GM19324 (cell line): Measurements from ENCODE around the gene HLA-B.

Source experiments
- ATAC-seq: cut with Tn5 transposase; IDR thresholded peaks from one replicate; pipeline ENCODE4 v1.9.1; 2021; ENCODE audit warnings: mild to moderate bottlenecking, moderate library complexity; ENCODE audit not compliant: unreplicated experiment, low FRiP score

The HLA-B gene

DNA sequence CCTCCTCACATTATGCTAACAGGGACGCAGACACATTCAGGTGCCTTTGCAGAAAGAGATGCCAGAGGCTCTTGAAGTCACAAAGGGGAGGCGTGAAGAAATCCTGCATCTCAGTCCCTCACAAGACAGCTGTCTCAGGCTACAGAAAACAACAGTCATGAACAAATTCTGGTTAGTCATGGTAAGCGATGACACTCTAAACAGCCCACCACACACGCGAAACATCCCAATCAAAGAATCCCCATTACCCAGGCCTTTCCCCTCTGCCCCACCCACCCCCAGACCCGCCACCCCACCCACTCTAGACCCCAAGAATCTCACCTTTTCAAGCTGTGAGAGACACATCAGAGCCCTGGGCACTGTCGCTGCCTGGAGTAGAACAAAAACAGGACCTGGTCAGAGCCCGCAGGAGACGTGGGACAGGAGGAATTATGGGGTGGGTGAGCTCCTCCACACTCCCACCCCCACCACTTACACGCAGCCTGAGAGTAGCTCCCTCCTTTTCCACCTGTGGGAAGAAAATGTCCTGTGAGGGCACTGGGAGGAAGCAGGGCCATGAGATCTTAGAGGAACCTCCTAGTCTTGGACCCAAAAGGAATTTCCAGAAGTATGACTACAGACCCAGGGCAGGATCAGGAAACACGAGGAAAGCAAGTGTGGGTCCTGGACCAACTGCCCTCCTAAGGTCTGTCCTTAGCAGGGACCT is 2.7 kb downstream of the HLA-B start:
- ATAC-seq, result no peak

DNA sequence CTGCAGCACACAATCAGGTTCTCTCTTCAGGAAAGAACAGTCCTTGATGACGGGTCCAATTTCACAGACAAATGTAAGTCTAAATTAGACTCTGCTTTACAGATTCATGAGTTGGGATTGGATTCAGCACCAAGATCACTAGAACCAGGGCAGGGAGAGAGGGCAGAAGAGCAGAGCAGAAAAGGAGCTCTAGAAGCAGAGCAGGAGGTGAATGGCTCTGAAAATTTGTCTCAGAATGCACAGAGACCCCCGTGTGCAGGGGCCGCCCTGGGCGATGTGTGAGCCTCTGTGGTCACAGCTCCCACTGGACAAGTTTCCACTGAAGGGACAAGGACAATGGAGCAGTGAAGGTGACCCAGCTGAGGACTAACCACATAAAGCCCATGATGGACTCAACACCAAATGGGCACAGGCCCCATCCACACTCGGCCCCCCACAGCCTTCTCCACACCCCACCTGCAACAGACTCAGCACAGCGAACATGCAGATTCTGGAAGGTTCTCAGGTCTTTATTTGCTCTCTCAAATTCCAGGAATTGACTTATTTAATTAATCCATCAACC is 3.5 kb downstream of the HLA-B start:
- ATAC-seq, result no peak

DNA sequence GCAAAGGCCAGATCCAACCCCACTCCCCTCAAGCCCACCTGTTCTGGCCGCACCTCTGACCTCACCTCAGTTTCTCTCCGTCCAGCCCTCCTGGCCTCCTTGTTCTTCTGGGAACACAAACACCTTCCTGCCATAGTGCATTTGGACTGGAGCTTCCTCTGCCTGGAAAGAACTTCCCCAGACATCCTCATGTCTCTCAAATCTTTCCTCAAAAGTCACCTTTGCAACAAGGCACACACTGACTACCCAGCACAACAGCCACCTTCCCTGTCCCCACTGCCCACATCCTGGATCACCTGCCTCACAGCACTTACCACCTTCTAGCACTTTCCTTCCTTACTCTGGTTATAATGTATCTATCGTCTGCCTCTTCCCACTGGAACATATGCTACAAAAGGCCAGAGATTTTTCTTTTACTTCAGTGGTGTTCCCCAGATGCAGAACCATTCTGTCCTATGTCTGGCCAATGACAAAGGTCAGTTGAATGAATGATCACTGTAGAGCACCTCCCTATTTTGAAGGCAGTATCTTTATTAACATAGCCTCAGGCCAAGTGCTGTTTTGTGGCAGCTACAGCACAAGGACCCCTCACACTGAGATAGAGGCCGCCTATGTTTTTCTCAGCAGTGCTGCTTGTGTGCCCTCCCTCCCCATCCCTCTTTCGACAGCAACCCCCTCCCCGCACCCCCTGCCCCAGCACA is 4.1 kb downstream of the HLA-B start:
- no peak for ATAC-seq

DNA sequence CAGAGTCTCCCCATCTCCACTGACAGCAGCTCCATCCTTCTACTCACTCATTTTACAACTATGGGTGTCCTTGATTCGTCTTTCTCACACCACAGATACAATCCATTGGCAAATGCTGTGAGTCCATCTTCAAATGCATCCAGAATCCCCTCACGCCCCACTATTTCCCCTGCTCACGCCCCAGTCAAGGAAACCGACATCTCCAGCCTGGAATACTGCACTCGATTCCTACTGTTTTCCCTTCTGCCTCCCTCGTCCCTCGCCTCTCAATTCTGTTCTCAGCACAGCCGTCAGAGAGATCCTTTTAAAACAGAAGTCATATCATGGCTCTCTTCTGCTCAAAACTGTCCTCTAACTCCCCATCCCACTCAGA is 4.7 kb downstream of the HLA-B start:
- ATAC-seq, result no peak

DNA sequence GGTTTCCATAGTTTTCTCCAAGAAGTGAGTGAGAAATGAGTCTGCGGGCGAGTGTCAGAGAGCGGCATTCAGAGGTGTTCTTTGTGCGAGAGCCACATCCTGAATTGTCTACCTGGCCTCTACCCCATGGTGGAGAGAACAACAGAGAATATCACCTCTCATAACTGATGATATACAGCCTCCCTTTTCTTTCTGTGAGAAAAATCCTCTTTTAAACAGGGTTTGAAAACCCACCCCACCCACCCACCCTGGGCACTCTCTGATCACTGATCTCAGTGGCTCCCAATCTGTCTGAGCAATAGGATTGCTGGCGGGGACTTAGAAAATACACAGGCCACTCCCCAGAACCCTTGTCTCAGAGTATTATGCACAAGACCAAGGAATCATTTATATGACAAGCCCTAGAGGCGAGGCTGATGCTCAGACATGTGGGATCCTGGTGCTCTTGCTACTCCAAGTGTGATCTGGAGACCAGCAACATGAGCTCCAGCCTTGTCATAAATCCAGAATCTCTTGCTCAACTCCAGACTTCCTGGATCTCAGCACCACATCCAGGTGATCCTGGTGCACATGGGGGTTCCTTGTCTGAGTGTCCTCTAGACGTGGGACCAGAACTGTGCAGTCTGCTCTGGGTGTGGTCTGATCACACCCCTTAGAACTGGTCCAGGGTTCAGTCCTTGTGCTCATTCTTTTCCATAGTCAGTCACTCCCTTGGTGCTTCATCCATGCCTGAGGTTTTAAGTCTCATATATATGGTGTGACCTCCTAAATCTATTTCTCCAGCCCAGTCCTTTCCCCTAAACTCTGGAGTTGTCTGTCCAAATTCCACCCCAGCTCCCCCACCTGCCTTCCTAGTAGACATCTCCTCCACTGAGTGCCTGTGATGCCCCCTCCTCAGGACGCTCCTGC is 5.3 kb downstream of the HLA-B start:
- ATAC-seq, result no peak

DNA sequence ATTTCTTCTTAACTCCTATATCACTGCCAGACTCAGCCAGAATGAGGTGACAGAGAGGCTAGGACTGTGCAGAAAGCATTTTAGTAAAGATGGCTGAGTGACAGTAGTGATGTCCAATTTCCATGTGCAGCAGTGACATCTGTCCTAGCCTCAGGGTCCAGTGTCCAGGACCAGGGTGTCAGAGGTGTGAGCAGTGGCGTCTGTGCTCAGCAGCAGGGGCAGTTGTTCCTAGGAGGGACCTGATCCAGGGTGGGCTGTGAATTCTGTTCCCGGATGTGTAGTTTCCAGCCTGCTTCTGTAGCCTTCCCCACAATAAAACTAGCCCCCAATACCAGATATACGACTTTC is 6.0 kb downstream of the HLA-B start:
- ATAC-seq, result no peak

DNA sequence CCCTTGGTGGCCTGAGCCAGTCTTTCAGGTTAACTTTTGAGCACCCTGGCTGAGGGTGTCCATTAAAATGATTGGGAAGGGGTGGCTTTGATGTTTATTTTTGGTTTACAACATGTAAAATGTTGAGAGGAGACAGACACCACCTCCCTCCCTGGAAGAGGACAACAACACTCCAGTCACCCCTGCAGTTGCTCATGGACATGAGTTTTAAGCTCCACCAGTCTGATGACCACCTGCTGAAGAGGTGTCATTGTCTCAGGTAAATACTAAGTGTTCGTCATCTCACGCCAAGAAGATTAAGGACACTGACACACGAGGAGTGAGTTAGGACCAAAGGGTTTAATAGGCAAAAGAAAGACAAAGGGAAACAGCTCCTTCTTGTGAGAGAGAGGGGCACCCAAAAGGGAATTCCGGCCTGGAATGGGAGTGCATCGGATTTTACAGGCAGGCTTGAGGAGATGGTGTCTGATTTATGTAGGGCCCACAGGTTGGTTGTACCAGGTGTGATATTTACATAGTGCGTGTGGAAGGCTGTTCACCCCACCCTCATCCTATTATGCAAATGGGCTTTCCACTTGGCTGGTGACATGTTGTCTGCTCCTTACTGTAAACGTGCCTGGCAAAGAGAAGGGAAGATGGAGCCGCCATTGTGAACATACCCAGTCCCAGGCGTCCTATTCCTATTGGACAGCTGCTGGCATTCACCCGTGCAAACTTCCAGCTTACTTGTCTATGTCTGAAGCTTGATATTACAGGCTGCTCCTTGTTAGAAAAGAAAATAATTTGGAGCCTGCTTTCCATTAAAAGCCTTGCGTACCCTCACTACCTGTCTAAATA is 6.6 kb downstream of the HLA-B start:
- no peak for ATAC-seq

DNA sequence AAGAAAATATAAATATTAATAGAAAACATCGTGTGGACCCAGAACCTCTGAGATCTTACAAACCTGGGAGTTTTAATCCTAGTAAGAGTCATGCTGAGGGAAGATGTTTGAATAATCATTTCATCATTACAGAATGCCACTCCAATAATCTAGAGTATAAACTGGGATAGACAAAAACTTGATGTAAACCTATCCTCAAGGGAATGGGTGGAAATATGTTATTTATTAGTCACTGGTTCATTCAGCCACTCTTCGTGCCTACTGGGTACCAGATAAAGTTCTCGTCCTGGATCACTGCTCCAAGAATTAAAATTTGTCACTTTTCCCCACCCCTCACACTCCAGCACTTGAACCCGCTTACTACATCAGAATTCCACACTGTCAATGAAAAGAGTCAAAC is 7.7 kb downstream of the HLA-B start:
- no peak for ATAC-seq

DNA sequence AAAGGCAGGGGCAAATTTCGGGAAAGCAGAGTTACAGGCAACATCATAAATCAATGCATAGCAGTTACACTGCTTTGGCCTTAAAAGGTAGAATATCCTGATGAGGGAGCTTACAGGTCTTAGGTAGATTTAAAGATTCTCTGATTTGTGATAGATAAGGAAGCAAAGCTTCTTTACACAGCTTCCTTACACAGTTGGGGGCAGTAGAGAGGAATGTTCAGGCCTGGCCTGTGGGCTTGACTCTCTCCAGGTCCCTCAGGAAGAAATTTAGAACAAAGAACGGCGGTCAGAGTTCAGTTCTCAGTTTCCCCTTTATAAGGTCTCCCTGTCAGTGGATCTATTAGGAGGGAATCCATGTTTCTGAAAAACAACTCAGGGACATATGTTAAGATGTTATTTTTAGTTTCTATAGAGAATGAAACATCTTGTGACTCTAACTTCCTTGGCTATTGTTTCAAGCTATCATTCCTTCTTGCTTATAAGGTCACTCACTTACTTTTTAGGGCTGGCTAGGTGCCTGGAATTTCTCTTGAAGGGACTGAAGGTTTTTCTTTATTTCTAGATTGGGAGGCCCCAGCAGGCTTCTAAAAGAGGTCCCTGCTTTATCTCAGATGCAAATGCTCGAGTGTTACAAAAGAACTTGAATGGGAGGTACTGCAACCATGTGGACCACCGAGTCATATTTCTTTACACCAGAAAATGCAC is 11.8 kb downstream of the HLA-B start:
- ATAC-seq, result no peak

DNA sequence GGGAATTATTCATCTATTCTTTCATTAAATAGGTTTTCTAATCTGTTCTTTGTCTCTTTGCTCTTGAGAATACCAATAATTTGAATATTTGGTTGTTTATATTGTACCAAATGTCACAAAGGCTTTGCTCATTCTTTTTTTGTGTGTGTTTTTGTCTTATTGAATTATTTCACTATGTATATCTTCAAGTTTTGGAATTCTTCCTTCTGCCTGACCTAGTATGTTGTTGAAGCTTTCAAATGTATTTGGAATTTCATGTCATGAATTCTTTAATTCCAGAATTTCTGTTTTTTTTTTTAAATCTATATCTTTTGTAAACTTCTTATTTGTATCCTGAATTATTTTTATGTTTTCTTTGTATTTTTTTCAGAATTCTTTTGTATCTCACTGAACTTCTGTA is 16.8 kb downstream of the HLA-B start:
- ATAC-seq, result no peak

DNA sequence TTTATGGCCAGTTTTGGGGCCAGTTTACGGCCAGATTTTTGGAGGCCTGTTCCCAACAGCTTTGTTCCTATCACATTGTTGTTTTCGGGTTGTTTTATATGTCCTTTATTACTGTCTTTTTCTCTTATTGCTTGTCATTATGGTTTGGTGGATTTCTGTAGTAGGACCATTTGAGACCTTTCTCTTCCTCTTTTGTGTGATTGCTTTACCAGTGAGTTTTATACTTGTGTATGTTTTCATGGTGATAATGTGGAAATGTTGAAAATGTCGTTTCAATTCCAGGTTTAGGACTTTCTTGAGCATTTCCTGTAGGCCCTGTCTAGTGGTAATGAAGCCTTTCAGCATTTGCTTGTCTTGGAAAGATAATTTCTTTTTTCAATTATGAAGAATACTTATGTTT is 17.8 kb downstream of the HLA-B start:
- ATAC-seq, result no peak

DNA sequence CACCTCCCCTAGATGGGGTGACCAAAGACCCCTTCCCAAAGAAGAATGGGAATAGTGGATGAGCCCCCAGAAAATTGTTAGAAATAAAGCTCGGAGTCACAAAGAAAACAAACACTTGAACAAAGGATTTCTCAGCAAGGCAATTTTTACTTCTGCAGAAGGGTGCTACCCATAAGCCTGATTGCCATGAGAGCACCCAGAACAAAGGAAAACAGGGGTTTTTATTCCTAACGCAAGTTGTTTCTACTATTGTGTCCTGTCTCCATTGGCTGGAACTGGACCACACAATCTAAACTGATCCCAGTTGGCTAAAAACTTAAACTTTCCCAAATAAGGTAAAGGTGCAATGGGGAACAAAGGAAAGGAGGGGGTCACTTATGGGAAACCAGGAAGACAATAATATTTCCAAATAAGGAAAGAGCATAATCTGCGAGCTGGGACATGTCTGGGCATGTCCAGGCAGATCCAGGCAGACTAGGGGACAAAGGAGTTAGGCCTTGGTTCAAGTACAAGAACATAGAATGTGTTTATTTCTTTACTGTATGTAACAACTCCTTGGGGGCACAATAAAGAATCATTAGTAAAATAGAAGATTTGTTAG is 20.0 kb downstream of the HLA-B start:
- ATAC-seq, result no peak

DNA sequence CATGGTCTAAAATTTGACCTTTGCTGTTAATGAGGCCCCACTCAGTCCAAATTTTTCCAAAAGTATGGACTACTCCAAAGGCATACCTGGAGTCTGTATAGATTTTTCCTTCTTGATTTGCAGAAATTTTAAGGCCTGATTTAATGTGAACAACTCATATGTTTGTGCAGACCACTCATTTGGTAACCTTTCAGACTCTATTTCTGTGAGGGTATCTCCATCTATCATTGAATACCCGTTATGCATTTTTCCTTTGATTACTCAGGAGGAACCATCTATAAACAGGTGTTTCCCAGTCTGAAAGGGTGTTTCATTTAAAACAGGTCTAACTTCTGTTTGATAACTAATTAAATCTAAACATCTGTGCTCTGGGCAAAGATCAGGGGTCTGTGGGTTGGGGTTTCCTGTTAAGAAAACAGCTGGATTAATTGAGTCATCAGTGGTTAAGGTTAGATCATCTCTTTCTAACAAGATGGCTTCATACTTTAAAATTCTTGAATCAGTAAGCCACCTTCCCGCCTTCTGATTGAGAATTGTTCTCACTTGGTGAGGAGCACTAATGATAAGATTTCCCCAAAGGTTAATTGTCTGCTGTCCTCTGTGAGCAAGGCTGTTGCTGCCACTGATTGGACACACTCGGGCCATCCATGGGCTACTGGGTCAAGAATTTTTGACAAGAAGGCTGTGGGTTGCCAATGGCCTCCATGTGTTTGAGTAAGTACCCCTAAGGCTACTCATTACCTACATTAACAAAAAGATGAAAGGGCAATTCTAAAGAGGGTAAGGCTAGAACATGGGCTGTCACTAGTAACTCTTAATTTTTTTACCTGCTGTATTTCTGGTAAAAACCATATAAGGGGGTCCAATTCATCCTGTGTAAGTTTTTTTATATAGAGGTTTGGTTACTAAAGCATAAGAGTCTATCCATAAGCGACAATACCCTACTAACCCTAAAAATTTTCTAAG is 24.1 kb downstream of the HLA-B start:
- ATAC-seq, result no peak

DNA sequence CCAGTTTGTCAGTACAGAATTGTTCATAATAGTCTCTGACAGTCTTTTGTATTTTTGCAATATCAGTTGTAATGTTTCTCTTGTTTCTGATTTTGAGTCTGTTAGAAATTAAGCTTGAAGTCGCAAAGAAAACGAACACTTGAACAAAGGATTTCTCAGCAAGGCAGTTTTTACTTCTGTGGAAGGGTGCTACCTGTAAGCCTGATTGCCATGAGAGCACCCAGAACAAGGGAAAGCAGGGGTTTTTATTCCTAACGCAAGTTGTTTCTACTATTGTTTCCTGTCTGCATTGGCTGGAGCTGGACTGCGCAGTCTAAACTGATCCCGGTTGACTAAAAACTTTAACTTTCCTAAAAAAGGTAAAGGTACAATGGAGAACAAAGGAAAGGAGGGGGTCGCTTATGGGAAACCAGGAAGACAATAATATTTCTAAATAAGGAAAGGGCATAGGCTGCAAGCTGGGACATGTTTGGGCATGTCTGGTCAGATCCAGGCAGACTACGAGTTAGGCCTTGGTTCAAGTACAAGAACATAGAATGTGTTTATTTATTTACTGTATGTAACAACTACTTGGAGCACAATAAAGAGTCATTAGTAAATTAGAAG is 28.5 kb downstream of the HLA-B start:
- ATAC-seq, result no peak

DNA sequence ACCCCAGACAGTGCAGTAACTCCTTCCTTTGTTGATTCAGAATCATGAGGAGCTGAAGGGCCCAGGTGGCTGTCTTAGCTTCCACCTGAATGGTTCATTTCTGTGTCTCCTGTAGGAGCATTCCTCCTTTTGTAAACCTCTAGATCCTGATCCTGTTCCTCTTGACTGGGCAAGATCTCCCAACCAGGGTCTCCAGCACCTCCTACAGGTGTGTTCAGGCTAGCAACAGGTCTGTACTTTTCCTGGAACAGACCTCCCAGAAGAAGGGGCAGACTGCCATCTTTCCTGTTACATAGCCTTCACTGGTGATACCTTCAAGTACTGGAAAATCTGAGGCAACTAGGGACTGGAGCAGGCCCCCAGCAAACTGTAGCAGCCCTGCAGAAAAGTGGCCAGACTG is 35.2 kb downstream of the HLA-B start:
- ATAC-seq, result no peak

DNA sequence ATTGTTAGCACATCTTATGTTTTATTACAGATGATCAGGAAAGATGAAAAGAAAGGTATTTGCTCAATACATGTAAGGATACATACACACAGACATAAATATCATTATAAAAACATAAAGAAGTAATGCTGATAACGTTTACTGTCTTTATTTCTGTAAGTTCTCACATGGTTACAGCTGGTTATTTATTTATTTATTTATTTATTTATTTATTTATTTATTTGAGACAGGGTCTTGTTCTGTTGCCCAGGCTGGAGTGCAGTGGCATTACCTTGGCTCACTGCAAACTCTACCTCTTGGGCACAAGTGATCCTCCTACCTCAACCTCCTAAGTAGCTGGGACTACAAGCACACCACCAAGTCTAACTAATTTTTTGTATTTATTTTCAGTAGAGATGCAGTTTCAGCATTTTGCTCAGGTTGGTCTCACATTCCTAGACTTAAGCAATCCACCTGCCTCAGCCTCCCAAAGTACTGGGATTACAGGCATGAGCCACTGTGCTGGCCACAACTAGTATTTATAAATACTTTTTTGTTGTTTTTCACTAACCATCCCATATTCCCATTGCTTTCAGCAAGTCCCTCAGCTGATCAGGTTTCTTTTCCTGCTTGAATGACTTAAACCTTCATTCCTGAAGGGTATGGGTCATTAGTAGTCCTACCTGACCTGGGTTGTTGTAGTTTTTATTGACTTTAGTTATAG is 35.8 kb downstream of the HLA-B start:
- no peak for ATAC-seq

DNA sequence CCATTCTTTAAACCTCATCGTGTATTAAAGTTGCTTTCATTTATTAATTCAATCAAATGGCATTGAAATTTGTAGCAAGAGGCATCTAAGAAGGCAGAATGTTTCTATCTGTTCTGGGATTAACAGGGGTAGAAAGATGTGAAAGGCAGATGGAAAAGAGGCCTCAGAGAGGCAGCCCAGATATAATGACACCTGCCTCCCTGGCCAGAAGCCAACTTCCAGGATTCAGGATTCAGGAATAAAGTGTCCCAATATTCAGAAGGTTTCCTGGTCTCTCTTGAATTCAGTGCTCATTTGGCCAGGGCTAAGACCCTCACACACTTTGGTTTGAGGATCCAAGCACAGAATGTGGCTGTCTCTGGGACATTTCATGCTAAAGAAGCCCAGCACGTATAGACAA is 39.9 kb downstream of the HLA-B start:
- no peak for ATAC-seq
